Measurements from ENCODE around the gene C12orf43.

The C12orf43 gene

DNA sequence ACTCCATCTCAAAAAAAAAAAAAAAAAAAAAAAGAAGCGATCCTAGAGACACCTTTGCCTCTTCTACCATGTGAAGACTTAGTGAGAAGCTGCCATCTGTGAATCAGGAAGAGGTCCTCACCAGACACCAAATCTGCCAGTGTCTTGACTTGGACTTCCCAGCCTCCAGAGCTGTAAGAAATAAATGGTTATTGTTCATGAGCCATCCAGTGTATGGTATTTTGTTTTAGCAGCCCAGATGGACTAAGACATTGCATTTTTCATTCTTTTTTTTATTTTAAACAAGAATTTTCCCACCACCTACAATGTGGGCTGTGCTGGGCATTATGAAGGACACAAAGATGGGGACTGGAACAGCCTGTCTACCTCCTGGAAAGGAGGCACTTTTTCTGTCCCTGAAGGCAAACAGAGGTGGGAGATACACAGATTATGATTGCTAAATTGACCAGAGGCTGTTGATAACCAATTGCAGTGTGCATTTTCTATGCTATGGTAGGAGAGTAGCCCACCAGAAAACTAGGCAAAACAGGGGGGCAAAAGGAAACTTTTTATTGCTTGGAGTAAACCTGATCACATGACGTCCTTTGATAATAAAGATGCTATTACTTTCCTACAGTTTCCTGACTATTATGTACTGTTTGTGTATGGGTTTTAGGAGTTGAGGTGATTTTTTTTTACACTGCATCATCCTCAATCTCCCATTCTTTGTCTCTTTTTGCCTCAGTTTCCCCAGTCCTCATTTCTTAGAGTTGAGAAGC, 2.8 kb upstream of the C12orf43 start:
- FAIRE-seq = no peak
- no peak for TF ChIP-seq POLR2A (IDR thresholded peaks at IDR 0.05; ENCODE audit: low read depth, low read length)
- DNase-seq (ENCODE audit: insufficient read length, low spot score) = no peak

DNA sequence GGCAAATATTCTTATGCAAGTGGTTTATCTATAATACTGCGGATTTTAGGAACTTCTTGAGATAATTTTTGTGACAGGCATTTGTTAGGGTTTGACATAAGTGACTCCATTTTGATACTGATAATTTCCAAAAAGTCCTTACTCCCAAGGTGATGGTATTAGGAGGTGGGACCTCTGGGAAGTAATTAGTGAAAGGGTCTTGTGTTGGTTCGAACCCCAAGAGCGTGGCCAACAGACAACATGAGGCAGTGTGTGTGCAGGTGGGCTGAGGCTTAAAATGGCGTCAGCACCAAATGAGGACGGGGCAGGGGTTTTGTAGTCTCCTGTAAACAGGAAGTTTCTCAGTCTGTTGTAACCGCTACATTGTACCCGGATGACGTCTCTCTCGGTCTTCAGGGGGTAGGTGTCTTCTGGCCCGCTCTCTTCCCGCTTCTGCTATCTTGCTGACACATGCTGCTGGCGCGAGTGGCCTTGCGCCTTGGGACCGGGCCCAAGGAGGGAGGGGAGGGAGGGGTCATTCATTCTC, 1.7 kb upstream of the C12orf43 start:
- TF ChIP-seq POLR2A (IDR thresholded peaks at IDR 0.05; ENCODE audit: low read depth, low read length) = no peak
- FAIRE-seq (no peak), DNase-seq (ENCODE audit: insufficient read length, low spot score) (no peak)

DNA sequence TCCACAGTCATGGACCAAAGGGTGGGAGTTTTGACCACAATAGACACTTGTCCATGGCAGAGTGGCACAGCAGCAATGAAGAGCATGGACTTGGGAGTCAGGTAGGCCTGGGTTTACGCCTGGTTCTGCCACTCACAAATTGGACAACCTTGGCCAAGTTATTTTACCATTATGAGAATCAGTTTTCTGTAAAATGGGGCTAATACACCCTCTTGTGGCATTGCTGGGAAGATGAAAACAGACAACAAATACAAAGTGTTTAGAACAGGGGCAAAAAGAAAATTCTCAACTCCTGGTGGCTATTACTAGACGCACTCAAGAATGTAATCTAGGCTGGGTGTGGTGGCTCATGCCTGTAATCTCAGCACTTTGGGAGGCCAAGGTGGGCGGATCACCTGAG, 2.6 kb downstream of the C12orf43 start:
- DNase-seq (ENCODE audit: insufficient read length, low spot score) (no peak), FAIRE-seq (no peak)
- TF ChIP-seq POLR2A (IDR thresholded peaks at IDR 0.05; ENCODE audit: low read depth, low read length) = no peak

DNA sequence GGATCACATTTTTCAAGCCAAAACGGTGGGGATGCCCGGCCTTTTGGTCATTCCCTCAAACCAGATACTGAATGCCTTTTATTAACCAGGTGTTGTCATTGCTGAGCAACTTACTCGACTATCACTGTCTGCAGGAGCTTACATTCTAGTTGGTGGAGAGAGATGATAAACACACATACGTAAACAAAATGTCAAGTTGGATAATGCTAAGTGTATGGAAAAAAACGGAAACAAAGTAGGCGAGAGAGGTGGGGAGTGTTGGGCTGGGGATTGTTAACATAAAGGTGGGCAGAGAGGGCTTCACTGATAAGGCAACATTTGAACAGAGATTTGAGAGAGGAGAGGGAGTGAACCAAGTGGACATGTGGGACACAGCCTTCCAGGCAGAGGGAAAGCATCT, 4.5 kb downstream of the C12orf43 start:
- FAIRE-seq = no peak
- no peak for TF ChIP-seq POLR2A (IDR thresholded peaks at IDR 0.05; ENCODE audit: low read depth, low read length)
- DNase-seq (ENCODE audit: insufficient read length, low spot score) = no peak

DNA sequence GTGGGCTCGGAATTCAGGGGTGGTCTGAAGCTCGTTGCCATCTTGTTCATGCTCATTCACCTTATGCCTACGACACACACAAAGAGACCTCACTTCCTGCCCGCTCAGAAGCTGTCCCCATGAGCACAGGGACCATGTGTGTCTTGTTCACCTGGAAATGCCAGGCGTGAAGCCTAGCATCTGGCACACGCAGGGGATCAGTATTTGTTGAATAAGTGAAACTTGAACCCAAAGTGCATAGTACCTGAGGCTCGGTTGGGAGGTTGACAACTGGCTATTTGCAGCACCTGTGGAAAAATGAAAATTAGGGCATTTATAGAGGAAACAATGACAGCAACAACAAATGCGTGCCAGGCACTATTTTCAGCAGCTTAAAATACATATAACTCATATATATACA, 5.4 kb downstream of the C12orf43 start:
- no peak for DNase-seq (ENCODE audit: insufficient read length, low spot score)
- TF ChIP-seq POLR2A (IDR thresholded peaks at IDR 0.05; ENCODE audit: low read depth, low read length) = no peak
- no peak for FAIRE-seq

DNA sequence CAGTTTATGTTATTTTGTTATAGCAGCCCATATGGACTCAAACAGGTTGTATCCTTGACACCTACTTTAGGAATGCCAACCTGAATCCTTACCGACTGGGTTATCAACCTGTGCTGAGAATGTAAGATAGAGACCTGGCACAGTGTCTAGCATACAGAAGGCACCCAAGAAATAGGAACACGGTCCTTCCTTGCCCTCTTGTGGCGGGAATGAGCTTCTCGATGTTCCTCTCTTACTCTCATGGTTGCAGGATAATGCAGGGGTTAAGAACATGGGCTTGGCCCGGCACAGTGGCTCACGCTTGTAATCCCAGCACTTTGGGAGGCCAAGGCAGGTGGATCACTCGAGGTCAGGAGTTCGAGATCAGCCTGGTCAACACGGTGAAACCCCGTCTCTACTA, 6.5 kb downstream of the C12orf43 start:
- DNase-seq (ENCODE audit: insufficient read length, low spot score) (no peak), FAIRE-seq (no peak)
- no peak for TF ChIP-seq POLR2A (IDR thresholded peaks at IDR 0.05; ENCODE audit: low read depth, low read length)

DNA sequence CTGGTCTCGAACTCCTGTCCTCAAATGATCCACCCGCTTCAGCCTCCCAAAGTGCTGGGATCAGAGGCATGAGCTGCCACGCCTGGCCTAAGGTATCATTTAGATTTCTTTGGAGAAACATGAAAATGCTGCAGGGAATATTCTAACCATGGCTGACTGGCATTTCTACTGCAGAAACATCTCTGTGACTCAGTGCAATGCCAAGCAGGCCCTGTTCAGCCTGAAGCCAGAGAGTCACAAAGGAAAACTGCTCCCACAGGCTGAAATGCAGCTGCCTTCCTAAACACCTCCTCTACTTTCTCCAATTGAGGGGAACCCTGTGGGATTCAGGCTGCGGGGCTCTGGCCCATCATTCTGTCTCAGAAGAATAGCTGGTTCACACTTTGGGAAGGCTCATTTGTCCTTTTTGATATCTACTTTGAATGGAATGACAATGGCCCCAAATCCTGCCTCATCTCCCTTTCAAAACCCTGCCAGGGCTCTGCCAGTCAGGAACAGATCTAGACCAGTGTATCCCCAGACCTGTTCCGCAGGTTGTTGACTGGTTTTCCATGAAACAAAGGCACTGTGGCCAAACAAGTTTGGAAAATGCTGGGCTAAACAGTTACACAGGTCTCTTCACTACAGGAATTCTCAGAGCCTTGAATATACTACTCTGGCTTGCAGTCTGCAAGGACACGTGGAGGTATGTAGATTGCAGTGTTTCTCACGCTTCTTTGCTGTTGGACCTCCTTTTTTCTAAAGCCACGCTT, 7.8 kb downstream of the C12orf43 start:
- DNase-seq (ENCODE audit: insufficient read length, low spot score) (no peak), FAIRE-seq (no peak)
- no peak for TF ChIP-seq POLR2A (IDR thresholded peaks at IDR 0.05; ENCODE audit: low read depth, low read length)

DNA sequence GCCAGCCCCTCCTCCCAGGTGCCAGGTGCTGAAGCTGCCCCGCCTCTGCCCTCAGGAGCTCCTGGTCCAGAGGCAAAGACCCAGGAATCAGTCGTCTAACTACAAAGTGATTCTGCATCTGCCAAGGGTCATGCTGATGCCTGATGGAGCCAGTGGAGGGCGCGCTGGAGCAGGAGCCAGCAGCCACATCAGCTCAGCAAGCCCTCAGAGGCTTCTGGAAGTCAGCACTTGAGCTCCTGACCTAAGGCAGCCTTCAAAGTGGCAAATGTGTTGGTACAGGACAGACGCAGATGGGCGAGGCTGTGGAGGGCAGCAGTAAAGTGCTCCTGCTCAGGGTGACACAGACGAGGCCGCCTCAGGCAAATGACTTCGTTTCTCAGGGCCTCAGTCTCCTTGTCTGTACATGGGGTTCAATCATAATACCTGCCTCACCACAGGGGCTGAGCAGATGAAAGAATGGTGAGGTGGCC, 10.9 kb downstream of the C12orf43 start:
- FAIRE-seq = no peak
- peak; percentile 54 for DNase-seq (ENCODE audit: insufficient read length, low spot score)
- no peak for TF ChIP-seq POLR2A (IDR thresholded peaks at IDR 0.05; ENCODE audit: low read depth, low read length)

DNA sequence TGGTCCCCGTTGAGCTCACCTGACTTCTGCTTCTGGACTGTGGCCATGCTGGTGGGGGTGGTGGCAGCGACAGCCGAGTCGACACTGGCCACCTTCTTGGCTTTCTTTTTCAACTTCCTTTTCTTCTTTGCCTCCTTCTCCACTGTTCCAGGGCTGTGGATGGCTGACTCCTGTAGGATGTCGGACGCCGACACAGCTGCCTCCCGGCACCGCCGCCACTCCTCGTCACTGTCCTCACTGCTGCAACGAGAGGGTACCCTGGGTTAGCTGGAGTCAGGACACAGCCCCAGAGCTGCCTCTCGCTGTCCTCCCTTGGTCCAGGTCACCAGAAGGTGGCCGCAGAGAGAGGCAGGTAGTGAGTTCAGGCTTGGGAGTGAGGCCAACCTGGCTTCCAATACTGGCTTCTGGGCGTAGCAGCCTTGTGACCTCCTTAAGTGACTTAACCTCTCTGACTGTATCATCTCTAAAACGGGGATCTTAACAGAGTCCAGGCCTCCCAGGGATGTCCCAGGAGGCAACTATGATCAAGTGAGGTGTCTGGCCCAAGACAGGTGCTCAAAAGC, 12.0 kb downstream of the C12orf43 start:
- FAIRE-seq (no peak), DNase-seq (ENCODE audit: insufficient read length, low spot score) (no peak)
- TF ChIP-seq POLR2A (IDR thresholded peaks at IDR 0.05; ENCODE audit: low read depth, low read length) = no peak

DNA sequence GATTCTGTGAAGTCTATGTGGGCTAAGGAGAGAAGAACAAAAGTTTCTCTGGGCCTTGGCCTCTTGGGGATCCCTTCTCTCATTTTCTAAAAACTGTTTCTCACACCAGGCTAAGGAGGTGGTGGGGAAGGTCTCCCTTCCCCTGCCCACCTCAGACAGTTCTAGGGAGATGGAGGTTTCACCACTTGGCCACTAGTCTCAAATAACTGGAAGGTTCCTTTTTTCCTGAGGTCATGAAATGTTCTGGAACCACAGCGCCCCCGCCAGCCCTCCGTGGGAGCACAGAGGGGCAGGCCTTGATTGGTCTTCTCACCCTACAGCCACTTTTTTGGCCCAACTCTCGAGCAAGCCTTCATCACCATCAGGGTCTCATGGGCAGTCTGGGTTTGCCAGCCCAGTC, 12.6 kb downstream of the C12orf43 start:
- FAIRE-seq (no peak), DNase-seq (ENCODE audit: insufficient read length, low spot score) (no peak)
- TF ChIP-seq POLR2A (IDR thresholded peaks at IDR 0.05; ENCODE audit: low read depth, low read length) = no peak

DNA sequence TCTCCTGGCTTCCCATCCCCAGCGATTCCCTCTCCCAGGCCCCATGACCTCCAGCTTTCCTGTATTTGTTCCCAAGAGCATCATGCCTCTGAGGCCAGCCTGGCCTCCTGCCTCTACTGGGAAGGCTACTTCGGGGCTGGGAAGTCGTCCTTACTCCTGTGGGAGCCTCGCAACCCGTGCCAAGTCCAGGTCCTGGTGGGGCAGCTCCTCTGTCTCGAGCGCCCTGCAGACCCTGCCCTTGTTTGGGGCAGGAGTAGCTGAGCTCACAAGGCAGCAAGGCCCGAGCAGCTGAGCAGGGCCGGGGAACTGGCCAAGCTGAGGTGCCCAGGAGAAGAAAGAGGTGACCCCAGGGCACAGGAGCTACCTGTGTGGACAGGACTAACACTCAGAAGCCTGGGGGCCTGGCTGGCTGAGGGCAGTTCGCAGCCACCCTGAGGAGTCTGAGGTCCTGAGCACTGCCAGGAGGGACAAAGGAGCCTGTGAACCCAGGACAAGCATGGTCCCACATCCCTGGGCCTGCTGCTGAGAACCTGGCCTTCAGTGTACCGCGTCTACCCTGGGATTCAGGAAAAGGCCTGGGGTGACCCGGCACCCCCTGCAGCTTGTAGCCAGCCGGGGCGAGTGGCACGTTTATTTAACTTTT, 14.3 kb downstream of the C12orf43 start:
- DNase-seq (ENCODE audit: insufficient read length, low spot score) (no peak), FAIRE-seq (no peak)
- no peak for TF ChIP-seq POLR2A (IDR thresholded peaks at IDR 0.05; ENCODE audit: low read depth, low read length)

DNA sequence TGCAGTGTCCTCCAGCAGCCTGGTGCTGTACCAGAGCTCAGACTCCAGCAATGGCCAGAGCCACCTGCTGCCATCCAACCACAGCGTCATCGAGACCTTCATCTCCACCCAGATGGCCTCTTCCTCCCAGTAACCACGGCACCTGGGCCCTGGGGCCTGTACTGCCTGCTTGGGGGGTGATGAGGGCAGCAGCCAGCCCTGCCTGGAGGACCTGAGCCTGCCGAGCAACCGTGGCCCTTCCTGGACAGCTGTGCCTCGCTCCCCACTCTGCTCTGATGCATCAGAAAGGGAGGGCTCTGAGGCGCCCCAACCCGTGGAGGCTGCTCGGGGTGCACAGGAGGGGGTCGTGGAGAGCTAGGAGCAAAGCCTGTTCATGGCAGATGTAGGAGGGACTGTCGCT, 15.2 kb downstream of the C12orf43 start:
- DNase-seq (ENCODE audit: insufficient read length, low spot score) (no peak), FAIRE-seq (no peak)
- no peak for TF ChIP-seq POLR2A (IDR thresholded peaks at IDR 0.05; ENCODE audit: low read depth, low read length)

DNA sequence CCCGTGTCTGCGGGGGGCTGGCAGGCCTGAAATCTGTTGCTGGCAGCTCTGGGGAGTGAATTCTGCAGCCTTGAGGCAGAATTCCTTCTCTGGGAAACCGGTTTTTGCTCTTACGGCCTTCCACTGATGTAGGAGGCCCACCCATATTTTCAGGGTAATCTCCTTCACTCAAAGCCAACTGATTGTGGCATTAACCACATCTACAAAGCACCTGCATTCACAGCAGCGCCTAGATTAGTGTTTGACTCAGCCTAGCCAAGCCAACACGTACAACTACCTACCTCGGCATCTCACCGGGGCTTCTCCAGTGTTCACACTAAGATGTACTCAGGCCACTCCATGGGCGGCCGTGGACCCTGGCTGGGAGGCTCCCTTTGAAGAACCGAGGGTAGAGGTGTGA, 15.8 kb downstream of the C12orf43 start:
- no peak for TF ChIP-seq POLR2A (IDR thresholded peaks at IDR 0.05; ENCODE audit: low read depth, low read length)
- DNase-seq (ENCODE audit: insufficient read length, low spot score) = no peak
- FAIRE-seq = no peak

Data from H54 (cell line).